GM21367 (cell line): ENCODE results near the gene B3GNT9.

Experiments used
- ATAC-seq: cut with Tn5 transposase; IDR thresholded peaks from one replicate; pipeline ENCODE4 v1.9.1; 2021; ENCODE audit not compliant: unreplicated experiment

Gene B3GNT9

GRCh38 chr16:67186550-67186950, 35.8 kb upstream of the B3GNT9 start:
- ATAC-seq = no peak

GRCh38 chr16:67185651-67186134, 34.9 kb upstream of the B3GNT9 start:
- ATAC-seq = no peak

GRCh38 chr16:67184995-67185650, 34.3 kb upstream of the B3GNT9 start:
- no peak for ATAC-seq

GRCh38 chr16:67184453-67184994, 33.7 kb upstream of the B3GNT9 start:
- ATAC-seq = no peak

GRCh38 chr16:67183627-67184452, 33.0 kb upstream of the B3GNT9 start, which contains the start of gene MATCAP1:
MATCAP1 (minus strand) TSS chr16:67183963; CDS start chr16:67180610, 3,353 bp downstream.
- peak; percentile 79 for ATAC-seq

- ATAC-seq = no peak
These were observed 32.5 kb upstream of the B3GNT9 start for GRCh38 chr16:67183284-67183626.

- no peak for ATAC-seq
These were observed 31.5 kb upstream of the B3GNT9 start for GRCh38 chr16:67182288-67182687.

GRCh38 chr16:67181346-67181745, 30.5 kb upstream of the B3GNT9 start:
- ATAC-seq = no peak

- no peak for ATAC-seq
These were observed 29.4 kb upstream of the B3GNT9 start for GRCh38 chr16:67180166-67180565.

- no peak for ATAC-seq
These were observed 28.8 kb upstream of the B3GNT9 start for GRCh38 chr16:67179421-67180080.

- ATAC-seq = no peak
These were observed 27.2 kb upstream of the B3GNT9 start for GRCh38 chr16:67177743-67178699.

- no peak for ATAC-seq
These were observed 25.9 kb upstream of the B3GNT9 start for GRCh38 chr16:67176662-67177061.

GRCh38 chr16:67174706-67175231, 24.0 kb upstream of the B3GNT9 start:
- no peak for ATAC-seq

- peak; percentile 31 for ATAC-seq
These were observed 23.3 kb upstream of the B3GNT9 start for GRCh38 chr16:67173808-67174705.

- no peak for ATAC-seq
These were observed 22.5 kb upstream of the B3GNT9 start for GRCh38 chr16:67173323-67173722.

- ATAC-seq = peak; percentile 1
These were observed 20.3 kb upstream of the B3GNT9 start for GRCh38 chr16:67170949-67171649.

- peak; percentile 26 for ATAC-seq
These were observed 19.6 kb upstream of the B3GNT9 start, which contains the start of gene NOL3 for GRCh38 chr16:67170168-67170948. NOL3 (plus strand) TSS chr16:67170538.
